ENCODE measurements around the gene GPX3. TPM values are rescaled to one million over a fixed set of nuclear protein-coding genes. Genes with fewer than 3 reads are reported as not detected.
A peak's percentile ranks its signal among the peaks of the same experiment; 100 is the strongest.

GPX3 gene
- total RNA-seq, 1 donor from 2014 or later: 32.5 TPM

DNA sequence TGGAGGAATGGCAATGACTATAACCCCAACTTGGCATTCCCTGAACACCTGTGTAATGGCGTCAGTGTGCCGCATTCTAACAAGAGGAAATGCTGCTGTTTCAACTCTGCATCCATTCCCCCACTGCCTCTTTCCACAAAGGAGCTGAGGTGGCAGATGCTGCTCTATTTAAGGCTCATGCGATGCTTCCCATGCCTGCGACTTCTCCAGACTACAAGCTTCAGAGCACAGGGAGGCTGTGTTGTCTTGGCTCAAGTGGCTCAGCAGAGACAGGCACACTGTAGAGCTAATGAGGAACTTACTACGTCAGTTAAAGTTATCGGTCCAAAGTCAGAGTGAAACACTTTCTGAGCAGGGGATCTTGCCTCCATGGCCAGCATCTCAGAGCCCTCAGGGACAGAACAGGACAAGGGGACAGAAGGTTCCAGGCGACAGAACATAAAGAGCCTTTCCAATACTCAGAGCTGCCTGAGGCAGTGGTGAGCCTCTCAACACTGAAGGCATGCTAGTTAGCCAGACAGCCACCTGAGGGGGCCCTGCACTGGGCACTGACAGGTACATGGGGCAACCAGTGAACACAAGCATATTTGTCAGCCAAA, 38.6 kb downstream of the GPX3 start:
- Mint-ChIP-seq H3K27me3 (ENCODE audit: unreplicated experiment) (peaks cover 11% of the 10 kb centered on the region), H3K27ac (ENCODE audit: unreplicated experiment) (no peak overlapping the region), H3K4me1 (ENCODE audit: unreplicated experiment) (peaks cover 9% of the 10 kb centered on the region), H3K36me3 (ENCODE audit: low read depth, unreplicated experiment) (peaks cover 53% of the 10 kb centered on the region), H3K4me3 (ENCODE audit: unreplicated experiment) (no peak overlapping the region), H3K9me3 (ENCODE audit: unreplicated experiment) (no peaks in the 10 kb centered on the region)
- TF ChIP-seq, protein P1, sequence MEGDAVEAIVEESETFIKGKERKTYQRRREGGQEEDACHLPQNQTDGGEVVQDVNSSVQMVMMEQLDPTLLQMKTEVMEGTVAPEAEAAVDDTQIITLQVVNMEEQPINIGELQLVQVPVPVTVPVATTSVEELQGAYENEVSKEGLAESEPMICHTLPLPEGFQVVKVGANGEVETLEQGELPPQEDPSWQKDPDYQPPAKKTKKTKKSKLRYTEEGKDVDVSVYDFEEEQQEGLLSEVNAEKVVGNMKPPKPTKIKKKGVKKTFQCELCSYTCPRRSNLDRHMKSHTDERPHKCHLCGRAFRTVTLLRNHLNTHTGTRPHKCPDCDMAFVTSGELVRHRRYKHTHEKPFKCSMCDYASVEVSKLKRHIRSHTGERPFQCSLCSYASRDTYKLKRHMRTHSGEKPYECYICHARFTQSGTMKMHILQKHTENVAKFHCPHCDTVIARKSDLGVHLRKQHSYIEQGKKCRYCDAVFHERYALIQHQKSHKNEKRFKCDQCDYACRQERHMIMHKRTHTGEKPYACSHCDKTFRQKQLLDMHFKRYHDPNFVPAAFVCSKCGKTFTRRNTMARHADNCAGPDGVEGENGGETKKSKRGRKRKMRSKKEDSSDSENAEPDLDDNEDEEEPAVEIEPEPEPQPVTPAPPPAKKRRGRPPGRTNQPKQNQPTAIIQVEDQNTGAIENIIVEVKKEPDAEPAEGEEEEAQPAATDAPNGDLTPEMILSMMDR (IDR thresholded peaks at IDR 0.05; ENCODE audit: unreplicated experiment): no peak
- DNase-seq (ENCODE audit: low spot score): no peak

DNA sequence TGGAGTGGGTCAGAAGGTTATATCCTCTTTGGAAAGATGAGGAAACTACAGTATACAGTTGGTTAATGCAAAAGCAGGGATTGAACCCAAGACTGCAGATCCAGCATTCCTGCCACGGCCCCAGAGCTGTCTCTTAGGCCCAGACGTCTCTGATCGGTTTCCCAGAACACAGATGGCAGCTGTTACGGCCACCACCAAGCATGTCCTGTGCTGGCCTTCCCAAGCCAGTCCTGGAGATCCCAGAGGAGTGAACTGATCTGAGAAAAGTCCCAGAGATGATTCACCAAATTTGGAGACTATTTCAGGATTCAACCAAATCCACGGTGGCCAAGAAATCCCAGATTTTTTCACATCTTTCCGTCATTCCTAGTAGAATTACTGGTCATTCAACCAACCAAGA, 40.4 kb downstream of the GPX3 start:
- Mint-ChIP-seq H3K36me3 (ENCODE audit: low read depth, unreplicated experiment) (peaks cover 43% of the 10 kb centered on the region), H3K4me3 (ENCODE audit: unreplicated experiment) (no peak overlapping the region), H3K4me1 (ENCODE audit: unreplicated experiment) (peaks cover 9% of the 10 kb centered on the region), H3K27ac (ENCODE audit: unreplicated experiment) (no peak overlapping the region), H3K27me3 (ENCODE audit: unreplicated experiment) (peaks cover 11% of the 10 kb centered on the region), H3K9me3 (ENCODE audit: unreplicated experiment) (no peaks in the 10 kb centered on the region)
- no peak for DNase-seq (ENCODE audit: low spot score)
- TF ChIP-seq, protein P1 (IDR thresholded peaks at IDR 0.05; ENCODE audit: unreplicated experiment): no peak

DNA sequence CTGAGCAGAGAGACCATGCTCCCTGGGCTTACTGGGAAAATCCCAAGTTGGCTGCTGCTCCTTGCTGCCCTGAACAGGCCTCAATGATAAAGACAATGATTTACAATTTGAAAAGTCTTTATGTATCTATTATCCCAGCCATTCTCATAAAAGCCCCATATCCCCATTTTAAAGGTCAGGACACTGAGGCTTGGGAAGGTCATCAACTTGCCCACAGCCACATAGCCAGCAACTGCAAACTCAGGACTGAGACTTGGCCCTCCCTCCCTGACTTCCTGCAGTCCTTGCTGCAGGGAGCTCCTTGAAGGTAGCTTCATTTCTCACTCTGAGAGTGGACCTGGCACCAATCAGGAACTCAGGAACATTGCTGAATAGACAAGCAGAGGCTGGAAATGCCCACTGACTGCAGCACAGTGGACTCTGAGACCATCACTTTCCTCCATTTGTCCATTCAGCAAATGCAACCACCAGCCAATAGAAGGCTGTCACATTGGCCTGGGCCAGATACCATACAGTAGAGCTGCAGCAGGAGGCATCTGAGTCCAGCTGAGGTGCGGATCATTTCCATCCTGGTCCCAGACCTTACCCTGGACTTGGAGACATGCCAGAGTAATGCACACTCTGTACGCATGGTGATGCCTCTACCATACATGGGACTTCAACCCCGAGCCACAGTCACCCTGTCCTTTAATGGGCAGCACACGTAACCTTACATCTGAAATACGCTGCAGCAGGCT, 42.2 kb downstream of the GPX3 start:
- Mint-ChIP-seq H3K9me3 (ENCODE audit: unreplicated experiment) (no peaks in the 10 kb centered on the region), H3K36me3 (ENCODE audit: low read depth, unreplicated experiment) (peaks cover 47% of the 10 kb centered on the region), H3K27ac (ENCODE audit: unreplicated experiment) (no peak overlapping the region), H3K4me1 (ENCODE audit: unreplicated experiment) (peaks cover under 1% of the 10 kb centered on the region), H3K27me3 (ENCODE audit: unreplicated experiment) (peaks cover 7% of the 10 kb centered on the region), H3K4me3 (ENCODE audit: unreplicated experiment) (no peak overlapping the region)
- TF ChIP-seq, protein P1 (IDR thresholded peaks at IDR 0.05; ENCODE audit: unreplicated experiment): no peak
- no peak for DNase-seq (ENCODE audit: low spot score)

DNA sequence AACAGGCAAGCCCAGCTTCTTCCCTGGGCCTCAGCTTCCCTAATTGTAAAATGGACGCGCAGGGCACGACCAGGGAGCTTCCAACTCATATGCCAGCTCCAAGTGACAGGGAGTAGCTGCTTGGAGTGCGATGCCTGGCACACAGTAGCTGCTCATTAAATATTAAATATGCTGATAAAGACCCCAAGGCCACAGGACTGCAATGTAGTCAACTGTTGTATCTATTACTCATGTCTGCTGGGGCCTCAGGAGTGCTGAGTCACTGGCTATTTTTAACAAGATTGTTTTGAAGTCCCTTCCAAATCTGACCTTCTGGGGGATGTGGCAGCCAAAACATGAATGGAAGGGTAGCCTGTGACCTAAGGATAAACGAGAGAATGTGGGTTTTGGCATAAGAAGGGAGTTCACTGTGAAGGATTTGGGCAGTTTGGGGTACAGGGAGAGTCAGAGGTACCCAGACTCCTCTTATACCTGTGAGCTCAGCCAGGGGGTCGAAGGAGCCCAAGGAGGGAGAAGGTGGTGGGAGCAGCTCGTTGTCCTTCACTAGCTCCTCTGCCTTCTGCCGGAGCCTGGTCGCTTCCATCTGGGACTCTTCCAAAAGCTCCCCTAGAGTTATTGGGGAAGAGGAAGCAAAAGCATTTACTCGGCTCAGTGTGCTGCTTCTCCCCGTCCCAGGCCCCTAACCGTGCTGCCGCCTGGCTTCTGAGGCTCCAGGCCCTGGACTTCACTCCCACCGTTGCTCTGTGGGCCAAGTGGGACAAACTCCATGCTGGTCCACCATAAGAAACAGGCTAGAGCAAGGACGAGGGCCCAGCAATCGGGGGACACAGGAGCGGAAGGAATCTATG, 43.0 kb downstream of the GPX3 start:
- Mint-ChIP-seq H3K9me3 (ENCODE audit: unreplicated experiment) (no peaks in the 10 kb centered on the region), H3K4me1 (ENCODE audit: unreplicated experiment) (peaks cover 9% of the 10 kb centered on the region), H3K27ac (ENCODE audit: unreplicated experiment) (no peak overlapping the region), H3K36me3 (ENCODE audit: low read depth, unreplicated experiment) (peaks cover 48% of the 10 kb centered on the region), H3K27me3 (ENCODE audit: unreplicated experiment) (peaks cover 9% of the 10 kb centered on the region), H3K4me3 (ENCODE audit: unreplicated experiment) (peak overlapping the region; percentile 79)
- DNase-seq (ENCODE audit: low spot score): no peak
- TF ChIP-seq, protein P1 (IDR thresholded peaks at IDR 0.05; ENCODE audit: unreplicated experiment): no peak

Measured in endothelial cell (in vitro differentiated cells).